ENCODE data around the gene IL1RAP. TPM values are rescaled to one million over a fixed set of nuclear protein-coding genes. Genes with fewer than 3 reads are reported as not detected.

IL1RAP gene
- polyA plus RNA-seq, 3 donors, result 8.0 to 12.6 (median 11.8) TPM

DNA sequence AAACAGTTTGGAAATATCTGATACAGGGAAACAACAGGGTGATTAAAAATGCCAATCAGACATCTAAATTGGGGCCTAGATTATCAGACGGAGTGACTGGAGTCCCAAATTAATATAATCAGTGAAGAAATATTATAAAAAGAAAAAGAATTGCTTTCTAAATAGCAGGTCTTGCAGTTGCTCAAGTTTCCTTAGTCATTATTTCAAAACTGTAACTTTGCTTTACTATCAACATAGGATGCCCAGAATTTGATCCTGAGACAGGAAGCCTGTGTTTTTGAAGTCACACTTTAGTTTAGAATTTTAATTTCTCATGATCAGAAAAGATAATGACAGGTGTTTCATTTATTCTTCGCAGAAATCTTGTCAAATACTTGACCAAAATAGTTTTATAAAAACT lies 105.9 kb downstream of the IL1RAP start:
- Mint-ChIP-seq H3K27me3 (ENCODE audit: low read depth in 3 of 3) (peaks cover 0 to 2% (median 0%) of the 10 kb centered on the region in 3 donors), H3K4me1 (peaks cover 71% of the 10 kb centered on the region), H3K27ac (peak overlapping the region in 6 of 7 donors; percentile 94 to 98 (median 98)), H3K4me3 (no peak overlapping the region), H3K36me3 (peaks cover 15% of the 10 kb centered on the region in 2 donors), H3K9me3 (peaks cover 0 to 4% (median 0%) of the 10 kb centered on the region in 7 donors)
- Histone ChIP-seq H3K9ac (ENCODE audit: insufficient read depth, low read length, poor library complexity, severe bottlenecking) (no peak overlapping the region), H3K36me3 (replicated peaks in 1 of 2; ENCODE audit: control insufficient read depth in 1 of 2, insufficient read depth in 2 of 2, low read length in 2 of 2) (peaks cover 0 to 14% of the 10 kb centered on the region in 2 donors), H2AFZ (ENCODE audit: insufficient read depth, low read depth, low read length, poor library complexity, severe bottlenecking) (no peak overlapping the region), H3K79me2 (ENCODE audit: insufficient read depth, low read length) (no peaks in the 10 kb centered on the region), H3K27me3 (ENCODE audit: control insufficient read depth in 2 of 2, insufficient read depth in 2 of 2, low read length in 2 of 2) (no peaks in the 10 kb centered on the region), H3K9me3 (replicated peaks in 1 of 2; ENCODE audit: control insufficient read depth in 1 of 2, insufficient read depth in 1 of 2, low read length in 2 of 2) (no peaks in the 10 kb centered on the region), H4K20me1 (ENCODE audit: insufficient read depth, low read length) (no peaks in the 10 kb centered on the region), H3K4me1 (ENCODE audit: control insufficient read depth in 1 of 2, insufficient read depth in 2 of 2, low read length in 2 of 2) (peaks cover 63 to 77% of the 10 kb centered on the region in 2 donors), H3K4me3 (replicated peaks in 1 of 3; ENCODE audit: low read depth in 2 of 3, low read length in 3 of 3) (no peak overlapping the region), H3K4me2 (replicated peaks; ENCODE audit: extremely low read depth, low read length, poor library complexity, severe bottlenecking) (no peak overlapping the region), H3K27ac (ENCODE audit: low read depth in 1 of 2, low read length in 2 of 2) (peak overlapping the region; percentile 51 to 86)
- intact Hi-C loops (cut with micrococcal nuclease), result loop anchor here (5.0 to 10.0 kb wide), 3 partner anchors 32 to 105 kb away; partner anchors contain the start of gene IL1RAP (in 1 of the 2)
- WGBS (ENCODE audit: insufficient coverage), result no CpG with 5 or more reads among the region's 2 CpGs
- TF ChIP-seq, protein P1, sequence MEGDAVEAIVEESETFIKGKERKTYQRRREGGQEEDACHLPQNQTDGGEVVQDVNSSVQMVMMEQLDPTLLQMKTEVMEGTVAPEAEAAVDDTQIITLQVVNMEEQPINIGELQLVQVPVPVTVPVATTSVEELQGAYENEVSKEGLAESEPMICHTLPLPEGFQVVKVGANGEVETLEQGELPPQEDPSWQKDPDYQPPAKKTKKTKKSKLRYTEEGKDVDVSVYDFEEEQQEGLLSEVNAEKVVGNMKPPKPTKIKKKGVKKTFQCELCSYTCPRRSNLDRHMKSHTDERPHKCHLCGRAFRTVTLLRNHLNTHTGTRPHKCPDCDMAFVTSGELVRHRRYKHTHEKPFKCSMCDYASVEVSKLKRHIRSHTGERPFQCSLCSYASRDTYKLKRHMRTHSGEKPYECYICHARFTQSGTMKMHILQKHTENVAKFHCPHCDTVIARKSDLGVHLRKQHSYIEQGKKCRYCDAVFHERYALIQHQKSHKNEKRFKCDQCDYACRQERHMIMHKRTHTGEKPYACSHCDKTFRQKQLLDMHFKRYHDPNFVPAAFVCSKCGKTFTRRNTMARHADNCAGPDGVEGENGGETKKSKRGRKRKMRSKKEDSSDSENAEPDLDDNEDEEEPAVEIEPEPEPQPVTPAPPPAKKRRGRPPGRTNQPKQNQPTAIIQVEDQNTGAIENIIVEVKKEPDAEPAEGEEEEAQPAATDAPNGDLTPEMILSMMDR (IDR thresholded peaks at IDR 0.05), result no peak
- peak in 2 of 3 donors; percentile 44 to 64 for DNase-seq

- intact Hi-C loops (cut with micrococcal nuclease), result loop anchor here (5.0 to 10.0 kb wide), 3 partner anchors 34 to 106 kb away; partner anchors contain the start of gene IL1RAP (in 1 of the 2)
- peaks cover 19 to 23% of the 10 kb centered on the region in 2 donors for H3K36me3 Mint-ChIP-seq
Measured at GRCh38 chr3:190620886-190621608, 107.2 kb downstream of the IL1RAP start.

More at GRCh38 chr3:190620886-190621608, 107.2 kb downstream of the IL1RAP start:
- Histone ChIP-seq H3K27ac (ENCODE audit: low read depth in 1 of 2, low read length in 2 of 2) (peak overlapping the region in 1 of 2 donors; percentile 54), H3K79me2 (ENCODE audit: insufficient read depth, low read length) (no peaks in the 10 kb centered on the region), H3K27me3 (ENCODE audit: control insufficient read depth in 2 of 2, insufficient read depth in 2 of 2, low read length in 2 of 2) (no peaks in the 10 kb centered on the region), H3K36me3 (replicated peaks in 1 of 2; ENCODE audit: control insufficient read depth in 1 of 2, insufficient read depth in 2 of 2, low read length in 2 of 2) (peaks cover 3 to 20% of the 10 kb centered on the region in 2 donors), H3K4me2 (replicated peaks; ENCODE audit: extremely low read depth, low read length, poor library complexity, severe bottlenecking) (no peak overlapping the region), H2AFZ (ENCODE audit: insufficient read depth, low read depth, low read length, poor library complexity, severe bottlenecking) (no peak overlapping the region), H3K9ac (ENCODE audit: insufficient read depth, low read length, poor library complexity, severe bottlenecking) (no peak overlapping the region), H3K9me3 (replicated peaks in 1 of 2; ENCODE audit: control insufficient read depth in 1 of 2, insufficient read depth in 1 of 2, low read length in 2 of 2) (no peaks in the 10 kb centered on the region), H3K4me1 (ENCODE audit: control insufficient read depth in 1 of 2, insufficient read depth in 2 of 2, low read length in 2 of 2) (peaks cover 60 to 72% of the 10 kb centered on the region in 2 donors), H3K4me3 (replicated peaks in 1 of 3; ENCODE audit: low read depth in 2 of 3, low read length in 3 of 3) (no peak overlapping the region), H4K20me1 (ENCODE audit: insufficient read depth, low read length) (no peaks in the 10 kb centered on the region)
- Mint-ChIP-seq H3K27ac (peak overlapping the region; percentile 46 to 95 (median 81)), H3K9me3 (peaks cover 0 to 4% (median 0%) of the 10 kb centered on the region in 7 donors), H3K27me3 (ENCODE audit: low read depth in 3 of 3) (peaks cover 0 to 2% (median 2%) of the 10 kb centered on the region in 3 donors), H3K4me3 (no peak overlapping the region), H3K4me1 (peaks cover 69% of the 10 kb centered on the region)
- TF ChIP-seq, protein P1 (IDR thresholded peaks at IDR 0.05), result no peak
- no CpG with 5 or more reads among the region's 1 CpG for WGBS (ENCODE audit: insufficient coverage)
- peak in 2 of 3 donors; percentile 52 to 57 for DNase-seq

All from CD14-positive monocyte (primary cell).